ENCODE data around the gene SLC25A25.

SLC25A25 gene

GRCh38 chr9:128091144-128091543 is 23.1 kb downstream of the SLC25A25 start:
- H2AFZ ChIP-seq (ENCODE audit: low read length), result no peak overlapping the region
- no peak for TF ChIP-seq CTCF (conservative IDR thresholded peaks at IDR 0.05; ENCODE audit: low read length)
- TF ChIP-seq EZH2phosphoT487 (IDR thresholded peaks at IDR 0.05; ENCODE audit: borderline replicate concordance), result no peak
- peaks cover 13% of the 10 kb centered on the region; the same call in 1 of the 2 replicates for H3K36me3 ChIP-seq (ENCODE audit: insufficient read depth, low read length)
- H3K4me2 ChIP-seq (ENCODE audit: low read depth, low read length, poor library complexity, severe bottlenecking), result no peak overlapping the region
- H3F3A ChIP-seq (ENCODE audit: low read depth), result peaks cover 3% of the 10 kb centered on the region; the same call in 1 of the 2 replicates
- H3K9me3 ChIP-seq (ENCODE audit: insufficient read depth, low read depth, low read length), result no peaks in the 10 kb centered on the region
- H3K27me3 ChIP-seq (ENCODE audit: insufficient read depth, low read length, poor library complexity, severe bottlenecking), result no peaks in the 10 kb centered on the region
- no peaks in the 10 kb centered on the region for H3K9me2 ChIP-seq (replicated peaks; ENCODE audit: low read depth, low read length)
- H3K9ac ChIP-seq (ENCODE audit: low read depth, low read length, poor library complexity, severe bottlenecking), result no peak overlapping the region
- H3K4me1 ChIP-seq (ENCODE audit: insufficient read depth, low read length, poor library complexity, severe bottlenecking), result peaks cover 4% of the 10 kb centered on the region
- H4K20me1 ChIP-seq (ENCODE audit: insufficient read depth, low read length, poor library complexity, severe bottlenecking), result peaks cover 33% of the 10 kb centered on the region
- peaks cover 89% of the 10 kb centered on the region for H3K79me2 ChIP-seq (ENCODE audit: insufficient read depth, low read length)
- no peak overlapping the region for H3K4me3 ChIP-seq (ENCODE audit: low read length, poor library complexity, severe bottlenecking)

GRCh38 chr9:128091571-128091970 is 23.5 kb downstream of the SLC25A25 start:
- peaks cover 4% of the 10 kb centered on the region for H3K4me1 ChIP-seq (ENCODE audit: insufficient read depth, low read length, poor library complexity, severe bottlenecking)
- TF ChIP-seq CTCF (conservative IDR thresholded peaks at IDR 0.05; ENCODE audit: low read length) (no peak), EZH2phosphoT487 (IDR thresholded peaks at IDR 0.05; ENCODE audit: borderline replicate concordance) (no peak)
- peaks cover 87% of the 10 kb centered on the region for H3K79me2 ChIP-seq (ENCODE audit: insufficient read depth, low read length)
- no peak overlapping the region for H3K9ac ChIP-seq (ENCODE audit: low read depth, low read length, poor library complexity, severe bottlenecking)
- no peaks in the 10 kb centered on the region for H3K9me2 ChIP-seq (replicated peaks; ENCODE audit: low read depth, low read length)
- H3K27me3 ChIP-seq (ENCODE audit: insufficient read depth, low read length, poor library complexity, severe bottlenecking), result no peaks in the 10 kb centered on the region
- no peak overlapping the region for H3K4me2 ChIP-seq (ENCODE audit: low read depth, low read length, poor library complexity, severe bottlenecking)
- H4K20me1 ChIP-seq (ENCODE audit: insufficient read depth, low read length, poor library complexity, severe bottlenecking), result peaks cover 36% of the 10 kb centered on the region
- H3K36me3 ChIP-seq (ENCODE audit: insufficient read depth, low read length), result peaks cover 14% of the 10 kb centered on the region; the same call in 1 of the 2 replicates
- H3K9me3 ChIP-seq (ENCODE audit: insufficient read depth, low read depth, low read length), result no peaks in the 10 kb centered on the region
- H2AFZ ChIP-seq (ENCODE audit: low read length), result no peak overlapping the region
- H3K4me3 ChIP-seq (ENCODE audit: low read length, poor library complexity, severe bottlenecking), result no peak overlapping the region
- peaks cover 3% of the 10 kb centered on the region; the same call in 1 of the 2 replicates for H3F3A ChIP-seq (ENCODE audit: low read depth)

GRCh38 chr9:128092199-128092977 is 24.4 kb downstream of the SLC25A25 start:
- H3K4me1 ChIP-seq (ENCODE audit: insufficient read depth, low read length, poor library complexity, severe bottlenecking), result peaks cover 4% of the 10 kb centered on the region
- H4K20me1 ChIP-seq (ENCODE audit: insufficient read depth, low read length, poor library complexity, severe bottlenecking), result peaks cover 43% of the 10 kb centered on the region
- H3K4me3 ChIP-seq (ENCODE audit: low read length, poor library complexity, severe bottlenecking), result no peak overlapping the region

More at GRCh38 chr9:128092199-128092977, 24.4 kb downstream of the SLC25A25 start:
- H3K9me3 ChIP-seq (ENCODE audit: insufficient read depth, low read depth, low read length), result no peaks in the 10 kb centered on the region
- no peak for TF ChIP-seq CTCF (conservative IDR thresholded peaks at IDR 0.05; ENCODE audit: low read length)
- TF ChIP-seq EZH2phosphoT487 (IDR thresholded peaks at IDR 0.05; ENCODE audit: borderline replicate concordance), result no peak
- peaks cover 22% of the 10 kb centered on the region; the same call in 1 of the 2 replicates for H3K36me3 ChIP-seq (ENCODE audit: insufficient read depth, low read length)
- peaks cover 91% of the 10 kb centered on the region for H3K79me2 ChIP-seq (ENCODE audit: insufficient read depth, low read length)
- no peak overlapping the region for H2AFZ ChIP-seq (ENCODE audit: low read length)
- H3K9ac ChIP-seq (ENCODE audit: low read depth, low read length, poor library complexity, severe bottlenecking), result no peak overlapping the region
- H3F3A ChIP-seq (ENCODE audit: low read depth), result peaks cover 3% of the 10 kb centered on the region; the same call in 1 of the 2 replicates
- no peak overlapping the region for H3K4me2 ChIP-seq (ENCODE audit: low read depth, low read length, poor library complexity, severe bottlenecking)
- H3K27me3 ChIP-seq (ENCODE audit: insufficient read depth, low read length, poor library complexity, severe bottlenecking), result no peaks in the 10 kb centered on the region
- no peaks in the 10 kb centered on the region for H3K9me2 ChIP-seq (replicated peaks; ENCODE audit: low read depth, low read length)

All from Loucy (cell line).